Colon (tissue), 2 donors: ENCODE measurements around the gene TNS2.
A peak's percentile ranks its signal among the peaks of the same experiment; 100 is the strongest.
"Not testable (repeated sequence)": the region's sequence is repeated elsewhere in the genome, so short reads cannot be mapped to it uniquely, and the experiment has no call there.

Experiments
- FAIRE-seq: peaks from 2 replicates; lab custom pipeline; 2012; peaks lifted over from hg19 to GRCh38; lab: Jason Lieb, UNC
- donor health status: control.
- donor health status: control.

TNS2 gene

GRCh38 chr12:53096089-53096741, 46.4 kb downstream of the TNS2 start:
- FAIRE-seq, result no peak

GRCh38 chr12:53096759-53097158, 46.9 kb downstream of the TNS2 start:
- FAIRE-seq, result no peak

GRCh38 chr12:53097207-53097563, 47.3 kb downstream of the TNS2 start:
- FAIRE-seq, result no peak

GRCh38 chr12:53097564-53098353, 47.9 kb downstream of the TNS2 start, which contains the start of gene IGFBP6:
TSS of gene IGFBP6 (plus strand) at chr12:53097667. CDS start at chr12:53097718, 51 bp downstream.
- no peak for FAIRE-seq

- no peak for FAIRE-seq
Observed at GRCh38 chr12:53098354-53098981, 48.6 kb downstream of the TNS2 start.

- FAIRE-seq, result peak; percentile 94
Observed at GRCh38 chr12:53099071-53099882, 49.4 kb downstream of the TNS2 start.

GRCh38 chr12:53100466-53101151, 50.7 kb downstream of the TNS2 start:
- FAIRE-seq, result no peak

GRCh38 chr12:53101266-53101665, 51.4 kb downstream of the TNS2 start:
- FAIRE-seq, result no peak

- no peak for FAIRE-seq
Observed at GRCh38 chr12:53101931-53102781, 52.3 kb downstream of the TNS2 start.

GRCh38 chr12:53102883-53103807, 53.3 kb downstream of the TNS2 start, which contains the start of gene SOAT2:
TSS of gene SOAT2 (plus strand) at chr12:53103486. CDS start at chr12:53103578, 92 bp downstream.
- no peak for FAIRE-seq

- no peak for FAIRE-seq
Observed at GRCh38 chr12:53103860-53104305, 54.0 kb downstream of the TNS2 start.

- FAIRE-seq, result no peak
Observed at GRCh38 chr12:53105256-53105655, 55.4 kb downstream of the TNS2 start.

GRCh38 chr12:53105712-53106439, 56.0 kb downstream of the TNS2 start:
- FAIRE-seq, result no peak

GRCh38 chr12:53107122-53107521, 57.3 kb downstream of the TNS2 start:
- FAIRE-seq, result no peak

- FAIRE-seq, result not testable (repeated sequence)
Observed at GRCh38 chr12:53112431-53112830, 62.6 kb downstream of the TNS2 start.

- no peak for FAIRE-seq
Observed at GRCh38 chr12:53113136-53113705, 63.4 kb downstream of the TNS2 start.

- no peak for FAIRE-seq
Observed at GRCh38 chr12:53113951-53114350, 64.1 kb downstream of the TNS2 start.
